MV-4-11 (cell line): ENCODE data around the gene CALHM4.

Source experiments
- DNase-seq: peaks from one replicate; lab custom pipeline; 2025; lab: John Stamatoyannopoulos, UW

The CALHM4 gene

GRCh38 chr6:116553451-116553850, at the start of gene CALHM4:
CALHM4 (plus strand) TSS chr6:116553751; CDS start chr6:116553794, 43 bp downstream.
- DNase-seq = no peak

GRCh38 chr6:116507324-116507723, 46.2 kb upstream of the CALHM4 start:
- DNase-seq = no peak

GRCh38 chr6:116508527-116508926, 45.0 kb upstream of the CALHM4 start:
- DNase-seq = no peak

- DNase-seq = peak; percentile 24
These were observed 42.0 kb upstream of the CALHM4 start, which contains the start of gene CALHM5 for GRCh38 chr6:116511424-116512110. CALHM5 (plus strand) TSS chr6:116511639; CDS start chr6:116511697, 58 bp downstream.

GRCh38 chr6:116512111-116512559, 41.4 kb upstream of the CALHM4 start:
- DNase-seq = no peak

GRCh38 chr6:116512734-116513133, 40.8 kb upstream of the CALHM4 start:
- no peak for DNase-seq

- no peak for DNase-seq
These were observed 40.2 kb upstream of the CALHM4 start for GRCh38 chr6:116513224-116513875.

GRCh38 chr6:116514111-116514510, 39.4 kb upstream of the CALHM4 start:
- peak; percentile 15 for DNase-seq

GRCh38 chr6:116515141-116515540, 38.4 kb upstream of the CALHM4 start:
- DNase-seq = no peak

GRCh38 chr6:116518621-116519368, 34.8 kb upstream of the CALHM4 start:
- DNase-seq = no peak

- DNase-seq = no peak
These were observed 30.7 kb upstream of the CALHM4 start for GRCh38 chr6:116522896-116523295.

GRCh38 chr6:116524236-116524635, 29.3 kb upstream of the CALHM4 start:
- DNase-seq = no peak

GRCh38 chr6:116528133-116528532, 25.4 kb upstream of the CALHM4 start:
- DNase-seq = no peak

- no peak for DNase-seq
These were observed 24.8 kb upstream of the CALHM4 start for GRCh38 chr6:116528780-116529179.

GRCh38 chr6:116529466-116530290, 23.9 kb upstream of the CALHM4 start:
- DNase-seq = no peak

- no peak for DNase-seq
These were observed 23.1 kb upstream of the CALHM4 start for GRCh38 chr6:116530436-116530835.

- peak; percentile 53 for DNase-seq
These were observed 21.6 kb upstream of the CALHM4 start for GRCh38 chr6:116531675-116532570.

GRCh38 chr6:116533233-116533957, 20.2 kb upstream of the CALHM4 start:
- peak; percentile 14 for DNase-seq

- no peak for DNase-seq
These were observed 18.4 kb upstream of the CALHM4 start for GRCh38 chr6:116535109-116535508.

- DNase-seq = peak; percentile 36
These were observed 17.3 kb upstream of the CALHM4 start for GRCh38 chr6:116536216-116536621.
